Activated CD4-positive, alpha-beta T cell treated with anti-CD3 and anti-CD28 coated beads, Interleukin-2, amount 50 U/mL, for 24 hours (primary cell): ENCODE measurements around the gene AP3S1.
"Not testable (repeated sequence)": the region's sequence is repeated elsewhere in the genome, so short reads cannot be mapped to it uniquely, and the experiment has no call there.

Source experiments
- DNase-seq, 2 donors: peaks; one replicate each; pipeline ENCODE4 v3.0.0-alpha.2; 2020; ENCODE audit warnings: low read depth in 1 of 2, low spot score in 1 of 2

AP3S1 gene

DNA sequence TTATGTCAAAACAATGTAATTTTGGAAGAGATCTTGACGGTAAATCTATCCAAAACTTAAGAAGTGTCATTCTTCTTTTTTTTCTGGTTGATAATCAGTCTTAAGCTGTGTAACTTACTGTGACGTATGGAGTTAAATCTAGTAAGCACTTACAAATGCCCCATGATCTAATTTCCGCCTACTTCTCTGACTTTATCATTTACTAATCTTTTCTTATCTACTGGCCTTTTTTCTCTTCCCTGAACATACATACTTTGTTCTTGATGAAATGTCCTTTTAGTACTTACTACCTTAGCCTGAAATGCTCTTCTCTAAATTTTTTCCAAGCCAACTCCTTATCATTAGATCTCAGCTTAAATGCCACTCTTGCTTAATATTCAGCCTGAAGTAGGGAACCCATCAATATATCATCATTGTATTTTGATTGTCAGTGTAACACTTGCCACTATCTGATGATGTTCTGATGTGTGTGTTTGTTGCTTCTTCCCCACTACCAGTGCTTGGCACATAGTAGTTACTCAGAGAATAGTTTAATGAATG, 27.6 kb downstream of the AP3S1 start:
- DNase-seq = no peak

DNA sequence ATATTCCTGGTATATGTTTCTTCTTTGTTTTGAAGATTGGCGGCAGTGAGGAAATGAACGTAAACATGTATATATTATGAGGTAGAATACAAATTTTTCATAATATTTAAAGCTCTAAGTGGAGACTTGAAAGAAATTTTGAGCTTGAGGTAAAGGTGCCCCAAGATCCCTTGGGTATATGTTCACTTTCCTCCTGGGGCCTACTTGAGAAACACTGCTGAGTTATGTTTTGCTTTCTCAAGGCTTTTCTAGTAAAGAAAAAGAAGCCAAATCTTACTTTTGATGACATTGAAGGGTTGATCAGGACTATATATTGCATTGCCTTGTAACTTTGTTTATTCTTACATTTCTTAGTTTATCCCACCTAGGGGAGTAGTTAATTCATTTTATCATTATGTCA, 30.7 kb downstream of the AP3S1 start:
- DNase-seq = no peak

DNA sequence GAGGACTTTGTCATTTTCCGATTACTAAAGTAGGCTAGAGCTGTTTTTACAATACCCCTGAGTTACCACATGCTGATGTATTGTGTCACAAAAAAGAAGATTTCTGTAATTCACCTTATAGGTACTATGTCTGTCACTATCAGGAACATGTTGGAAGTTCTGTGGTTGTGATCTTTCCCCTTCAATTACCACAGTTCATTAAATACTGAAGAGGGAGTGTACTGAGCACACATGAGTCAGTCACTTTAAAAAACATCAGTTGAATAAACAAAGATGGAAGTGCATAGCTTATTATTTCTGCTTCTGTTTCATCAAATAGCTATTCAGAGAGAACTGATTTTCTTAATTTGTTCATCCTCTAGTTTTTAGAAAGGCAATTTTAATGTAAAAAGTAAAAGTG, 31.7 kb downstream of the AP3S1 start:
- no peak for DNase-seq

DNA sequence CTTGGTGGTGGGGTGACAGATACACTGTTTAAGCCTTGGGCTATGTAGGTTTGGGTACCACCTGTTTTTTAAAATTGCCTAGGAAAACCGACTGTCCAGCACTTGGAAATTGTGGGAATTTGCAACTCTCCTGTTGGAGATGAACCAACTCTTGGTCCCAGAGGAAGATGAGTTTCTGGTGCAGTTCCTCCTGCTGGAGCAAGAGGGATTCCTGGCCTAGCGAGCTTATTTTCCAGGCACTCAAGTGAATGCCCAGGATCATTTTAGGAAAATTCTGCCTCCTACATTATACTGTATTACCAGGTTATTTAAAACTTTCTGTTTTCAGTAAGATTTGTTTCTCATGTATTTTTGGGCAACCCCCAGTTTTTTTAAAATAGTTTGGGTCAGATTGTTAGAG, 33.7 kb downstream of the AP3S1 start:
- DNase-seq = no peak

DNA sequence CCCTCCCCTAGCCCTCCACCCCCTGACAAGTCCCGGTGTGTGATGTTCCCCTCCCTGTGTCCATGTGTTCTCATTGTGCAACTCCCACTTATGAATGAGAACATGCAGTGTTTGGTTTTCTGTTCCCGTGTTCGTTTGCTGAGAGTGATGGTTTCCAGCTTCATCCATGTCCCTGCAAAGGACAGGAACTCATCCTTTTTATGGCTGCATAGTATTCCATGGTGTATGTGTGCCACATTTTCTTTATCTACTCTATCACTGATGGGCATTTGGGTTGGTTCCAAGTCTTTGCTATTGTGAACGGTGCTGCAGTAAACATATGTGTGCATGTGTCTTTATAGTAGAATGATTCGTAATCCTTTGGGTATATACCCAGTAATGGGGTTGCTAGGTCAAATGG, 35.6 kb downstream of the AP3S1 start:
- DNase-seq = not testable (repeated sequence)

DNA sequence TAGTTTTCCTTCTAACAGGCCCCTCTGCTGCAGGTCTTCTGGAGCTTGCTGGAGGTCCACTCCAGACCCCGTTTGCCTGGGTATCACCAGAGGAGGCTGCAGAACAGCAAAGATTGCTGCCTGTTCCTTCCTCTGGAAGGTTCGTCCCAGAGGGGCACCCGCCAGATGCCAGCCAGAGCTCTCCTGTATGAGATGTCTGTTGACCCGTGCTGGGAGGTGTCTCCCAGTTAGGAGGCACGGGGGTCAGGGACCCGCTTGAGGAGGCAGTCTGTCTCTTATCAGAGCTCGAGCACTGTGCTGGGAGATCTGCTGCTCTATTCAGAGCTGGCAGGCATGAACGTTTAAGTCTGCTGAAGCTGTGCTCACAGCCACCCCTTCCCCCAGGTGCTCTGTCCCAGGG, 40.7 kb downstream of the AP3S1 start:
- DNase-seq = not testable (repeated sequence)

DNA sequence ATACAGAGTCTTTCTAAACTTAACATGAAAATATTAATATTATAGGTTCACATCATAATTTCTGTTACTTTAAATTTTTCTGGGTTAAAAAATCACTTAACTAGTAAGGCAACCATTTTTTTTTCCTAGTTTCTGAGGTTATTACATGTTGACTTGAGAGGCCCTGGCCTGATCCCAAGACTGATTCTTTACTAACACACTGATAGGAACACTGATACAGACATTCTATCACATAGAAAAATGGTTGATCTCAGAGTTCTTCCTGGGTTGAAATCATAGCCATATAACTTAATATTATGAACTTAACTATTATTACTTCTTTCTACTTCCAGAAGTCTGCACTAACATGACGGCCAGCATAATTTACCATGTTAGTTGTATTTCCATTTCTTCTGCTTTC, 43.0 kb downstream of the AP3S1 start:
- no peak for DNase-seq

DNA sequence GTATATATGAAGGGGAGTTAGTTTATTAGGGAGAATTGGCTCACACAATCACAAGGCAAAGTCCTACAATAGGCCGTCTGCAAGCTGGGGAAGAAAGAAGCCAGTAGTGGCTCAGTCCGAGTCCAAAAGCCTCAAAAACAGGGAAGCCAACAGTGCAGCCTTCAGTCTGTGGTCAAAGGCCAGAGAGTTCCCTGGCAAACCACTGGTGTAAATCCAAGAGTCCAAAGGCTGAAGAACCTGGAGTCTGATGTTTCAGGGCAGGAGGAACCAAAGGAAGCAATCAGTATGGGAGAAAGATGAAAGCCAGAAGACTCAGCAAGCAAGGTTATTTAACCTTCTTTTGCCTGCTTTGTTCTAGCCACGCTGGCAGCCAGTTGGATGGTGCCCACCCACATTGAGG, 43.5 kb downstream of the AP3S1 start:
- DNase-seq = not testable (repeated sequence)

DNA sequence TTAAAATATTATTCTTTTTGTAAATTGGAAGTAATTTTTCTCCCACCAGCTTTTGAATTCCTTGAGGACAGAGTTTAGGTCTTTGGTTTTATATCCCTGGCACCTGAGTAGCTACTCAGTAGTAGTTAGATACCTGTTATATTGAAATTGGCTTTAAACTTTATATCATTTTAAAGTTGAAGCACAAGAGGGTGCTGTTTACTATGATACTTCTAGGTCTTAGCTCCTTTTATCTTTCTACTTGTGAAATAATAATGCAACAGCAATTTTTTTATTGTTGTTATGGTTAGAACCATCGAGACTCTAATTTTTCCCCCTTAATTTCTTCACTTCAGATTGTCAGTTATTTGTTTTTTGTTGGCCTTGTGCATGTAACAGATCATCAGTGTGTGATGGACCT, 46.3 kb downstream of the AP3S1 start:
- DNase-seq = no peak

DNA sequence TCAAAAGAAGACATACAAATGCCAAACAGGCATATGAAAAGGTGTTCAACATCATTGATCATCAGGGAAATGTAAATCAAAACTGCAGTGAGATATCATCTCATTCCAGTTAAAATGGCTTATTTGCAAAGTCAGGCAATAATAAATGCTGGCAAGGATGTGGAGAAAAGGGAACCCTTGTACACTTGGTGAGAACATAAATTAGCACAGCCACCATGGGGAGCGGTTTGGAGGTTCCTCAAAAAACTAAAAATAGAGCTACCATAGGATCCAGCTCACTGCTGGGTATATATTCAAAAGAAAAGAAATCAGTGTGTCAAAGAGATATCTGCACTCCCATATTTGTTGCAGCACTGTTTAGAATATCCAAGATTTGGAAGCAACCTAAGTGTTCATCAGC, 50.3 kb downstream of the AP3S1 start:
- no peak for DNase-seq

DNA sequence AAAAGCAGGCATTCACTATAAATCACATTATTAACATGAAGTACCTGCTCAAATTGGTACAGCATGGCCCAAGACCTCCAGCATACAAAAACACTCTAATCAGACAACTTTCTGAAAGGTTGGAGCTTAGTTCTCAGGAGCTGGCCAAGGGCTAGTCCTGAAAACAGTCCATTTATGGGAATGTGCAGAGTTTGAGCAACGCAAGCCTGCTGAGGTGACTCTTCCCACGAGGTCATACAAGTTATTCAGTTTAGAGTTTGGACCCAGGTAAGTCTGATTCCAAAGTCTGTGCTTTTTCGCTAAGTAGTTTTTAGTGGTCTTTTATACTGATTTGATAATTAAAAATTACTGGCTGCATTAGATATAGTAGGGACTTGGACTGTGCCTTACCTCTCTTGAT, 52.6 kb downstream of the AP3S1 start:
- DNase-seq = no peak

DNA sequence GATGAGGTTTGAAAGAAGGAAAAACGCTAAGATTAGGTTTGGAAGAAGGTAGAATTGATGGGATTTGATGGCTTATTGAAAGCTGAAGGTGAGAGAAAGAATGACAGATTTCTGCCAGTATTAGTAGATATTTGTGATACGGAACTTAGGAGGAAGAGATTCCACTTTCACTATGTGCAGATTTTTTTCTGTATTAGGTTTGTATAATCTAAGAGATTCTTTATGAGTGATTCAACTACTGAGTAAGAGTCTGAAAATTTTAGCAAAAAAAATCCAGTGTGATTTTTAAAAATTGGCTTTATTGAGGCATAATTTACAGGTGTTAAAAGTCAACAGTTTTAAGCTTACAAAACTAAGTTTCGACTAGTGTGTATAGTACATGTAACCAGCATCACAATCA, 54.1 kb downstream of the AP3S1 start:
- no peak for DNase-seq

DNA sequence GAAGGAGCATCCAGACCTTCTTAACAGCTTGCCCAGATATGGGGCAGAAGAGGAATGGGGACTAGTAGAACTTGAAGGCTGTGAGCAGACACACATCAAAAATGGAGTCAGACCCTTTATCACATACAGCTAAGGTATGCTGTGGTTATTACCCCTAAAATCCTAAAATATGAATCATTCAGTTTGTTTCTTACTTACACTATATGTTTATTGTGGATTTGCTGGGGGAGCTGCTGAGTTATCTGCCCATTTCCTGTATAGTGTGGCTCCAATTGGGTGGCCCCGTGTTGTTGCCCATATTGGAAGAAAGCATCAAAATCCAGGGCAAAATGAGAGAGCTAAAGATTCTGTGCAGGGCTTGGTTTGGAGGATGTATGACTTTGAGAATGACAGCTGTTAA, 56.9 kb downstream of the AP3S1 start:
- no peak for DNase-seq

DNA sequence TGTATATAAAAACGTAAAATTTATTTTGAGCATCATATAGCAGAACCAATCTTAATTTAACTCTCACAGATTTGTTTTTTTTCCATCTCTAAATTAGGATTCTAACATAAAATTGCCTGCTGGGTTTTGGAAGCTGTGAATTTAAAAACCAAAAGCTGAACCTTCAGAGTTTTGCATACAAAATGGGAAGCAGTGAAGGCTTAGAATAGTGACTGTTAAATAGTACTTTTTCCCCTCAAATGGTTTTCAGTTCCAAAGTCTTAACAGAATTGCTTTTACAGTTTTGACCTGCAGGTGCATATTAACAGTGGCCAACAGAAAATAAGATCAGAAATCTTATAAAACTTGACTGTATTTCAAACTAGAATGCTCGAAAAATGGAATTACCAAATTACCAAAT, 65.4 kb downstream of the AP3S1 start:
- no peak for DNase-seq

DNA sequence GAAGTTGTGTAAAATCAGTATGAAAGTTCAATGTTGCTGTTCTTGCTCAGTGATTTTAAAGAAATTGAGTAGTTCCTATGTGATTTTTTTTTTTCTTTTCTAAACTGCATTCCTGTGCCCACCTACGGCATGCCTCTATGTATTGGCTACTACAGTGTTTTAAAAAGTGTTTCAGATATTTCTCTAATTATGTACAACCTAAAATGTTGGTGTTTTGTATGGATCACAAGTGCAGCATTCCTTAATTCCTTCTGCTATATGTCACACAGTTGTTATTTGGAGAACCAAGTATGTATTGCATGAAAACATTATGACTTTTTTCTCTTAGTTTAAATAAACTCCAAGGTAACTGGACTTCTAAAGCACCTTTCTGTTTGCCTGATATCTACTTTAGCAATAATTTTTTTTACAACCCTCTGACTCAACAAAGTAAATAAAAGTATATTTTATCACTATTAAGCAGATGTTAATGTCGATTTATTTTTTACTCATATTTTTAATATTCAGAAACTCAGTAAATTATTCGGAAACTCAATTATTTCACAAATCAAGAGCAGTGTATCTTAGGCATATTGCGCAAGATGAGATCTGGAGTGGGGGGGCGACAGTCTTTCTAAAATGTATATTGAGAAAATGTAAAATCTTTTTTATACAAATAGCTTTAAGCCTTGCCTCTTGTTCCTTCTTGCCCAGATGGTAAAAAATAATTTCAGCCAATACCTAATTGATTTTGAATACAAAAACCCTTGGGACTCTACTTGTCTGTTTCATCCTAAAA, 72.1 kb downstream of the AP3S1 start:
- DNase-seq = not testable (repeated sequence)

DNA sequence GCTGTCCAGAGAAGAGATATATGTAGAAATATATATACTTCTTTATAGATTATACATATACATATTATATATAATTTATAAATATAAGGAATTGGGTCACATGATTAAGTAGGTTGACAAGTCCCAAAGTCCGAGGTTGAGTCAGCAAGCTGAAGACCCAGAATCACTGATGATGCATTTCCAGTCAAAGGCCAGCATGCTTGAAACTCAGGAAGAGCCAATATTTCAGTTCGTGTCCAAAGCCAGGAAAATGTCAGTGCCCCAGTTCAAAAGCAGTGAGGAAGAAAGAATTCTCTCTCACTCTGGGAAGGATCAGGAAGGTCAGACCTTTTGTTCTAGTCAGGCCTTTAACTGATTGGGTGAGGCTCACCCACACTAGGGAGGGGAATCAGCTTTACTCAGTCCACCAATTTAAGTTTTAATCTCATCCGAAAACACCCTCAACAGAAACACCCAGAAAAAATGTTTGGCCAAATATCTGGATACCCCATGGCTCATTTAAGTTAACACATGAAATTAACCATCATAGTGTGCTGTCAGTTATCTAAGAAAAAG, 78.5 kb downstream of the AP3S1 start:
- no peak for DNase-seq

DNA sequence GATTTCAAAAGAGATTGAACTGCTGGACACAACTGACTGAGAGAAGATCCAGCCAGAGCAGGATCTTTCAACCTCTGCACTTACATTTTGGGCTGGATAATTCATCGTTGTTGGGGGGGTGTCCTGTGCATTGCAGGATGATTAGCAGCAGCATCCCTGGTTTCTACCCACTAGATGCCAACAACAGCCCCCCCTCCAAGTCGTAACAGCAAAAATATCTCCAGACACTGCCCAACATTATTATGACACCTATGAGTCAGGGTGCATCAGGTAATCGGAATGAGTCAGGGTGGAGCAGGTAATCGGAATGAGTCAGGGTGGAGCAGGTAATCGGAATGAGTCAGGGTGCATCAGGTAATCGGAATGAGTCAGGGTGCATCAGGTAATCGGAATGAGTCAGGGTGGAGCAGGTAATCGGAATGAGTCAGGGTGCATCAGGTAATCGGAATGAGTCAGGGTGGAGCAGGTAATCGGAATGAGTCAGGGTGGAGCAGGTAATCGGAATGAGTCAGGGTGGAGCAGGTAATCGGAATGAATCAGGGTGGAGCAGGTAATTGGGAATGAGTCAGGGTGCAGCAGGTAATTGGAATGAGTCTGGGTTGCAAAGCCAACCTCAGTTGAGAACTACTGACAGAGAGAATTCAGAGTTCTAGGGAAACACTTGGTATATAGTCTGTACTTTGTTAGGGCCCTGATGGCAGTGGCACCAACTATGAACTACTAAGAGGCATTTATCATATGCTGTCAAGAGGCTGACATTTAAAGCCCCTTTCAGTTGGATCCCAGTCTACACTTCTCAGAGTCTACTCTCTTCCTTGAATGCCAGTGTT, 87.1 kb downstream of the AP3S1 start:
- not testable (repeated sequence) for DNase-seq

DNA sequence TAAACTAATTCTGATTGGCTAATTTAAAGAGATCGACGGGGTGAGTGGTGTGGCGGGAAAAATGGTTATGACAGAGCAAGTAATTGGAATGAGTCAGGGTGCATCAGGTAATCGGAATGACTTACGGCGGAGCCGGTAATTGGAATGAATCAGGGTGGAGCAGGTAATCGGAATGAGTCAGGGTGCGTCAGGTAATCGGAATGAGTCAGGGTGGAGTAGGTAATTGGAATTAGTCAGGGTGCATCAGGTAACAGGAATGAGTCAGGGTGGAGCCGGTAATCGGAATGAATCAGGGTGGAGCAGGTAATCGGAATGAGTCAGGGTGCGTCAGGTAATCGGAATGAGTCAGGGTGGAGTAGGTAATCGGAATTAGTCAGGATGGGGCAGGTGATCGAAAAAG, 88.4 kb downstream of the AP3S1 start:
- DNase-seq = not testable (repeated sequence)

DNA sequence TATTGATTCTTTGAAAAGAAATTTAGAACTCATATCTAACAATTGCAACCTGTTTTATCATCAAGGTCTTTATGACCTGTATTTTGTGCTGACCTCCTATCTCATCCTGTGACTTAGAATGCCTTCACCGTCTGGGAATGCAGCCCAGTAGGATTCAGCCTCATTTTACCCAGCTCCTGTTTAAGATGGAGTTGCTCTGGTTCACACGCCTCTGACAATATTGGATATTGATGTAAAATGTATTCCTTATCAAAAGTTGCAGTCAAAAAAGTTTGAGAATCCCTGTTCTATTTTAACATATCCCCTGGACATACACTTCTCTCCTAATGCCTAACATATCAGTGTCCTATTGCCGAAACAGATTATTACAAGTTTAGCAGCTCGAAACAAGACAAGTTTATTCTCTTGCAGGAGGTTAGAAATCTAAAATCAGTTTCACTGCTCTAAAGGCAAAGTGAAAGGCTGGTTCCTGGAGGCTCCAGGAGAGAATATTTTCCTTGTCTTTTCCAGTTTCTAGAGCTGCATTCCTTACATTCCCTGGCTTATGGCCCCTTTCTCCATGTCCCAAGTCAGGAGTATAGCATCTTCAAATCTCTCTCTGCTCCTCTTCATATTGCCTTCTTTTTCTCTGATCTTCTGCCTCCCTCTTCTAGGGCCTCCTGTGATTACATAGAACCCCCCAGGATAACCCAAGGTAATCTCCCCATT, 89.0 kb downstream of the AP3S1 start:
- no peak for DNase-seq

DNA sequence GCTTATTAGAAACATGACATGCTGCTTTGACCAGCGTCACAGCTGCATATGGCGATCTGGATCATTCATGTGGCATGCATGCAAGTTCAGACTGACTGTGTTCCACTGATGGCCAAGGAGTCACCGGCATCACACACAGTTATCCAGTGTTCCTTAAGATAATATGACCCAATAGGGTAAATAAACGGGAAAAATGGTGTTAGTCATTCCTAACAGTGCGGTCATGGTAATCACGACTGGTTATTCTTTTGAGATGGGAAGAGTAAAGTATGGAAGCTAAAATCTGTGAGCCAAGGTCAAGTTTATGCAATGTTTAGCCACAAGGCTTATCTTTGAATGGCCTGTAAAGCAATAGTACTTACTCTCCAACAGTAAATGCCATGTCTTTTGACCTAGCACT, 91.3 kb downstream of the AP3S1 start:
- no peak for DNase-seq

DNA sequence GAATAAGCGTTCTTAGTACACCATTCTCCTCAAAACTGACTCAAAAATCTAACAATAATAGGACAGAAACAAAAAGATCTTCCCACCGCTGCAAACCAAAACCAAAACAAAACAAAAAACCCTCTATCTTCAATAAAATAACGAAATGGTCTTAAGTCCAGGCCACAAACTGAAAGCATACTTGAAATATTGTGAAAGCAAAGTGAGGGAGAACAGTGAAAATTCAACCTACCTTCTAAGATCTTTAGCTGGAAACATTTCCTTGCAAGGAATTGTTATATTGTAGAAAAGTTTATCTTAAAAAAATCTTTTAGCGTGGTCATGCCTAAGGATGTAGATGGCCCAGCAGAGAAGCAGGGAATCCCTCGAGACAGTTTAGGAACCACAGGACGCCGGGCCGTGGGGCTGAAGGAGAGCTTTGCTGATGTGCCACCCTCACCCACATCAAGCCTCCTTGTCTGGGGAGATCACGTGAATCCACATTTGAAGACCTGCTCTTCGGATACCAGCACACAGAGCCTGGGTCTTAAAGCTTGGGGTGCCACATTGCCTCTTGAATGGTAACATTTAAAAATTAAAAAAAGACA, 92.7 kb downstream of the AP3S1 start:
- DNase-seq = no peak
